ENCODE data around the gene PKP3.

- TF ChIP-seq CTCF (IDR thresholded peaks at IDR 0.05; ENCODE audit: low read length) = no peak
- TF ChIP-seq EZH2phosphoT487 (IDR thresholded peaks at IDR 0.05; ENCODE audit: low read length) = no peak
Measured at GRCh38 chr11:352456-353031, 41.5 kb upstream of the PKP3 start.
